ENCODE results near the gene GRM1. TPM values are rescaled to one million over a fixed set of nuclear protein-coding genes. Genes with fewer than 3 reads are reported as not detected.

Gene GRM1
- total and polyA plus RNA-seq, 2 of the 4 experiments (the other 2 are of a cell fraction): not detected

DNA sequence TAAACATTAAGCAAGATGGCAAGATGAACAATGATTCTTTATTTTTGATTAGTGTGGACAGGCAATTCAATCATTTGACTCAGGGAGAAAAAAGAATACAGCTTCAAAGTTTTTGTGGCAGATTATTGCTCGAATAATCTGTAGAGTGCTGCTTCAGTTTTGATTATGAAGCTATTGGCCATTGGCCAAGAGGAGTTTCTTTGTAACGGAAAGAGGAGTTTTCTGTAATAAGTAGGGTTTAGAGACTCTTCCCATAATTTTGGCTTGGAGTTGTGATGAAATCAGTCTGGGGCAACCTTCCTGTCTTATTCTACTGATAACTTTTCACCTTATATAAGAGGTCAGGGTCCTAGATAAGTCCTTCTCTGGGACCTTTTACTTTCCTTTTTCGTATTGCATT is 258.1 kb downstream of the GRM1 start:
- dilution Hi-C loops (cut with HindIII; ENCODE audit: low sequenced_read_pairs, unreplicated experiment): no loop called here
- POLR2A ChIA-PET (ENCODE audit: unreplicated experiment): no interaction called here

More for the DNA sequence above, 258.1 kb downstream of the GRM1 start:
- DNase-seq (no peak), ATAC-seq (ENCODE audit: low read depth) (no peak)
- no peaks in the 10 kb centered on the region for H3K27me3 ChIP-seq (ENCODE audit: control insufficient read depth, insufficient read depth, low read length)
- no peak overlapping the region for H3K4ac ChIP-seq (ENCODE audit: low read depth, low read length)
- in situ Hi-C loops (cut with MboI; ENCODE audit: low sequenced_read_pairs): no loop called here
- no peak overlapping the region for H2AFZ ChIP-seq (replicated peaks; ENCODE audit: low read length, poor library complexity)
- no peaks in the 10 kb centered on the region for H3K36me3 ChIP-seq (ENCODE audit: control insufficient read depth, insufficient read depth, low read length)
- H4K20me1 ChIP-seq (ENCODE audit: insufficient read depth, low read length): no peaks in the 10 kb centered on the region
- H4K8ac ChIP-seq (ENCODE audit: low read depth in 2 of 2, low read length in 2 of 2): no peak overlapping the region
- no peak overlapping the region for H3K23ac ChIP-seq (ENCODE audit: low read depth, low read length)
- no peak overlapping the region for H2AK5ac ChIP-seq (ENCODE audit: low read depth, low read length)
- no CpG with 5 or more reads among the region's 3 CpGs for WGBS, 2 experiments (ENCODE audit: extremely low coverage in 2 of 2, insufficient read length in 1 of 2)
- H2AK9ac ChIP-seq (replicated peaks; ENCODE audit: low read depth, low read length, poor library complexity): no peak overlapping the region
- H2BK120ac ChIP-seq (ENCODE audit: low read depth, low read length): no peak overlapping the region
- no peak overlapping the region for H3K4me2 ChIP-seq (ENCODE audit: low read depth, low read length)
- H3K18ac ChIP-seq (ENCODE audit: low read depth, low read length): no peak overlapping the region
- H3K56ac ChIP-seq (ENCODE audit: extremely low read depth, insufficient read depth, low read length): no peak overlapping the region
- no TSS peak for BruUV-seq (replicated peaks)
- H2BK5ac ChIP-seq (ENCODE audit: low read depth, low read length, poor library complexity, severe bottlenecking): no peak overlapping the region
- H4K5ac ChIP-seq (ENCODE audit: low read depth, low read length): no peak overlapping the region
- H3K9me3 ChIP-seq (ENCODE audit: control insufficient read depth, insufficient read depth, low read length): no peaks in the 10 kb centered on the region
- H4K91ac ChIP-seq (ENCODE audit: insufficient read depth, low read depth, low read length): no peak overlapping the region
- intact Hi-C loops (cut with micrococcal nuclease): no loop called here
- H3K9ac ChIP-seq (ENCODE audit: low read depth, low read length): no peak overlapping the region
- TF ChIP-seq RAD21 (IDR thresholded peaks at IDR 0.05; ENCODE audit: low read length) (no peak), BHLHE40 (IDR thresholded peaks at IDR 0.05; ENCODE audit: low read depth, low read length) (no peak), CHD1 (IDR thresholded peaks at IDR 0.05; ENCODE audit: low read depth, low read length) (no peak), FOS (IDR thresholded peaks at IDR 0.05; ENCODE audit: low read depth, low read length) (no peak), USF2 (IDR thresholded peaks at IDR 0.05; ENCODE audit: low read depth, low read length) (no peak), MAZ (IDR thresholded peaks at IDR 0.05; ENCODE audit: borderline replicate concordance, low read depth, low read length) (no peak), NFE2L2 (IDR thresholded peaks at IDR 0.05; ENCODE audit: low read depth, low read length) (no peak), RCOR1 (IDR thresholded peaks at IDR 0.05; ENCODE audit: insufficient replicate concordance, low read length) (no peak), POLR2A (IDR thresholded peaks at IDR 0.05; ENCODE audit: low read depth, low read length) (no peak), CTCF (conservative IDR thresholded peaks at IDR 0.05; ENCODE audit: low read depth, low read length) (no peak), SMC3 (IDR thresholded peaks at IDR 0.05; ENCODE audit: low read depth, low read length) (no peak), RFX5 (IDR thresholded peaks at IDR 0.05; ENCODE audit: low read depth, low read length) (no peak), MAFK (IDR thresholded peaks at IDR 0.05; ENCODE audit: low read depth, low read length) (no peak), MXI1 (IDR thresholded peaks at IDR 0.05; ENCODE audit: borderline replicate concordance, low read depth, low read length) (no peak), CEBPB (IDR thresholded peaks at IDR 0.05; ENCODE audit: low read depth, low read length) (no peak)
- TF ChIP-seq, protein P1, sequence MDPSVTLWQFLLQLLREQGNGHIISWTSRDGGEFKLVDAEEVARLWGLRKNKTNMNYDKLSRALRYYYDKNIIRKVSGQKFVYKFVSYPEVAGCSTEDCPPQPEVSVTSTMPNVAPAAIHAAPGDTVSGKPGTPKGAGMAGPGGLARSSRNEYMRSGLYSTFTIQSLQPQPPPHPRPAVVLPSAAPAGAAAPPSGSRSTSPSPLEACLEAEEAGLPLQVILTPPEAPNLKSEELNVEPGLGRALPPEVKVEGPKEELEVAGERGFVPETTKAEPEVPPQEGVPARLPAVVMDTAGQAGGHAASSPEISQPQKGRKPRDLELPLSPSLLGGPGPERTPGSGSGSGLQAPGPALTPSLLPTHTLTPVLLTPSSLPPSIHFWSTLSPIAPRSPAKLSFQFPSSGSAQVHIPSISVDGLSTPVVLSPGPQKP (IDR thresholded peaks at IDR 0.05; ENCODE audit: borderline replicate concordance, low read depth, low read length): no peak
- H3K4me1 ChIP-seq (ENCODE audit: control insufficient read depth, insufficient read depth, low read length): no peaks in the 10 kb centered on the region
- H3K14ac ChIP-seq (replicated peaks; ENCODE audit: low read depth, low read length): no peak overlapping the region
- H2BK15ac ChIP-seq (ENCODE audit: low read depth, low read length): no peak overlapping the region
- CTCF ChIA-PET: no interaction called here
- H3K9me1 ChIP-seq (ENCODE audit: insufficient read depth, low read length): no peaks in the 10 kb centered on the region
- no peak overlapping the region for H3K27ac ChIP-seq (ENCODE audit: insufficient read depth, low read length)
- H3K4me3 ChIP-seq (ENCODE audit: insufficient read depth, low read depth, low read length): no peak overlapping the region
- H2BK20ac ChIP-seq (ENCODE audit: low read depth, low read length): no peak overlapping the region
- H3K79me1 ChIP-seq (ENCODE audit: low read depth in 1 of 2, low read length in 2 of 2): no peaks in the 10 kb centered on the region

All from IMR-90 (cell line).